ENCODE results near the gene PLEKHG7. TPM values are rescaled to one million over a fixed set of nuclear protein-coding genes. Genes with fewer than 3 reads are reported as not detected.

Gene PLEKHG7
- total RNA-seq, 1 donor from 2014 or later = 0.23 TPM

DNA sequence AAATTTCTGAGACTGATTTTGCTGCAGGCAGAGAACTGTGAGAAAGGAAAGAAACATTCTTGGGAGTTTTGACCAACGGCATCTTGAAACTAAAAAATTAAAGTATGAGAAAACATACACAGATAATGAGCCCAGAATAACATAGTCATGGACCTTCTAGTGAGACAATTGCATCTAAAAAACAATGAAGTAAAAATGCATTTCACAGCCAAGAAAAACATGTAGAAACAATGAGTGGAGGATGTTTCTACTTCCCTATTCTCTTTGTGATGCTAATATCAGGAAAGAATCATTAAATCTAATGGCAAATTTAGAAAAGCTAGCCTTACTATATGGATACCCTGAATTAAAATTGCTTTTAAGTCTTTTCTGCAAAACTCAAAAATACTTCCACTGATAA is 12.2 kb upstream of the PLEKHG7 start:
- no peak for TF ChIP-seq CTCF (conservative IDR thresholded peaks at IDR 0.05; ENCODE audit: low read depth, low read length)
- H3K4me3 ChIP-seq (ENCODE audit: low read depth, low read length) = no peak overlapping the region
- DNase-seq (ENCODE audit: low read depth) = no peak

DNA sequence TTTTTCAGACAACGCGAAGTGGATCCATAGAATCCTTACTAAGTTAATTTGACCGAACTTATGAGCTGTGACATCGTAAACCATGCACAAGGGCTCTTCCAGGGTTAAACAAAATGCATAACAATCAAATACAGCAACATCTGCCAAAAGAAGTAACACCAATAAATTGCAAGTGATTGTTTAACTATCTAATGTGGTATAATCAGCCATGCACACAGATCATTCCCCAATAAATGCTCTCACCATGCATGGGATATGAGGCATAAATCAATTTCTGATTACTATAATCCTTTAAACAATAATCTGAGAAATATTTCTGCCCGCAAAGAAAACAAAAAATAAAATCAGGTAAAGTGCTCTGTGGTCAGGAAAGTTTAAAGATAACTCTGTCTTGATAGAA is 7.7 kb upstream of the PLEKHG7 start:
- H3K4me3 ChIP-seq (ENCODE audit: low read depth, low read length) = no peak overlapping the region
- TF ChIP-seq CTCF (conservative IDR thresholded peaks at IDR 0.05; ENCODE audit: low read depth, low read length) = no peak
- DNase-seq (ENCODE audit: low read depth) = no peak

DNA sequence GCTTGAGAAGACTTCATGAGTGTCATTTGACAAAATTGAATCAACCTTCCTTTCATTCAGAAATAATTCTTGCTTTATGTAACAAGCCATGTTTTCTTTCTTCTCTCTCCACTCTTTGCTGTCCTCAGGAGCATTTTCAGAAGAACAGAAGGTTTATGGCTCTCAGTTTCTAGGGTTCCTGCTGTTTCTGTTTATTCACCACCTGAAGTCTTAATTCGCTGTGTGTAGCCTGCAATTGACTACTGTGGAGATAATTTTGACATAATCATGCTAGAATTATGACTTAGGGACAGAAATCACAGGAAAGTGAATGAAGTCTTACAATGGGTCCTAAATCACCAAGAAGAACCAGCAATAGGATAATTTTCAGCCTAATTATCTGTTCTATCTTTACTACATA is 7.2 kb upstream of the PLEKHG7 start:
- no peak for DNase-seq (ENCODE audit: low read depth)
- TF ChIP-seq CTCF (conservative IDR thresholded peaks at IDR 0.05; ENCODE audit: low read depth, low read length) = no peak
- H3K4me3 ChIP-seq (ENCODE audit: low read depth, low read length) = no peak overlapping the region

GRCh38 chr12:92696216-92696615 is 6.6 kb upstream of the PLEKHG7 start:
- no peak for TF ChIP-seq CTCF (conservative IDR thresholded peaks at IDR 0.05; ENCODE audit: low read depth, low read length)
- DNase-seq (ENCODE audit: low read depth) = no peak

GRCh38 chr12:92698474-92698873 is 4.3 kb upstream of the PLEKHG7 start:
- no peak for TF ChIP-seq CTCF (conservative IDR thresholded peaks at IDR 0.05; ENCODE audit: low read depth, low read length)
- H3K4me3 ChIP-seq (ENCODE audit: low read depth, low read length) = no peak overlapping the region

More at GRCh38 chr12:92696216-92696615, 6.6 kb upstream of the PLEKHG7 start:
- no peak overlapping the region for H3K4me3 ChIP-seq (ENCODE audit: low read depth, low read length)

GRCh38 chr12:92701441-92701840 is 1.3 kb upstream of the PLEKHG7 start:
- DNase-seq (ENCODE audit: low read depth) = no peak
- TF ChIP-seq CTCF (conservative IDR thresholded peaks at IDR 0.05; ENCODE audit: low read depth, low read length) = no peak
- H3K4me3 ChIP-seq (ENCODE audit: low read depth, low read length) = no peak overlapping the region

More at GRCh38 chr12:92698474-92698873, 4.3 kb upstream of the PLEKHG7 start:
- DNase-seq (ENCODE audit: low read depth) = no peak

DNA sequence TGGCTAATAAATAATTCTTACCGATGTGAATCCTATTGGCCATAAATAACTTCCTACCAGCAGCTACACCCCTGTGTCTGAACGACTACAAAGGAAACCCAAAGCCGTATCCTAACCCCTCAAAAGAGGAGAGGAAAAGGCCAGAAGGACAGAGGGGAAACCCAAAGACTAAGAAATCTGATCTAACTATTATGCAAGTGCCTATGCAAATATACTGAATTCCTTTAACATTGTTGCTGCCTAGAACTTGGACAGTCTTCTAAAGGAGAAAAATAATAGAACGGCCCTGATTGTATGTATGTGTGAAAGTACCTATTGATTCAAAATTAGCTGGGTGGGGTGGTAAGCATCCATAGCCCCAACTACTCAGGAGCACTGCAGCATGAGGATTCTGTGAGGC is 997 bp downstream of the PLEKHG7 start:
- TF ChIP-seq CTCF (conservative IDR thresholded peaks at IDR 0.05; ENCODE audit: low read depth, low read length) = no peak

More for the DNA sequence above, 997 bp downstream of the PLEKHG7 start:
- H3K4me3 ChIP-seq (ENCODE audit: low read depth, low read length) = no peak overlapping the region
- no peak for DNase-seq (ENCODE audit: low read depth)
